GM23248 (cell line): ENCODE data around the gene MOV10. TPM values are rescaled to one million over a fixed set of nuclear protein-coding genes. Genes with fewer than 3 reads are reported as not detected.

ENCODE experiments used
- DNase-seq: peaks from one replicate; pipeline ENCODE4 v3.0.0-alpha.2; 2015
- H2AFZ ChIP-seq: fragments of 200-600 bp; sonication (generic); 2 replicates; pipeline ENCODE4 v1.6.1; 2016; ENCODE audit warnings: antibody characterized with exemption
- H3F3A ChIP-seq: fragments of 200-600 bp; sonication (generic); 2 replicates; pipeline ENCODE4 v1.6.1; 2016; ENCODE audit warnings: mild to moderate bottlenecking, antibody characterized with exemption, mixed run types; ENCODE audit not compliant: insufficient read depth
- H3K27ac ChIP-seq: fragments of 200-600 bp; sonication (generic); 2 replicates; pipeline ENCODE4 v1.5.1; 2016; ENCODE audit warnings: mild to moderate bottlenecking
- H3K27me3 ChIP-seq: fragments of 200-600 bp; sonication (generic); replicated peaks from 2 replicates; pipeline ENCODE4 v1.6.1; 2016; ENCODE audit warnings: mild to moderate bottlenecking; ENCODE audit not compliant: insufficient read depth
- H3K36me3 ChIP-seq: fragments of 200-600 bp; sonication (generic); 2 replicates; pipeline ENCODE4 v1.6.1; 2016; ENCODE audit warnings: low read depth, mild to moderate bottlenecking
- H3K4me1 ChIP-seq: fragments of 200-600 bp; sonication (generic); 2 replicates; pipeline ENCODE4 v1.6.1; 2016; ENCODE audit warnings: mild to moderate bottlenecking; ENCODE audit not compliant: insufficient read depth
- H3K4me2 ChIP-seq: fragments of 200-600 bp; sonication (generic); one replicate; pipeline ENCODE4 v1.6.1; 2016; ENCODE audit warnings: mild to moderate bottlenecking; ENCODE audit not compliant: unreplicated experiment
- H3K4me3 ChIP-seq: fragments of 200-600 bp; sonication (generic); 2 replicates; pipeline ENCODE4 v1.5.1; 2016; ENCODE audit warnings: mild to moderate bottlenecking
- H3K79me2 ChIP-seq: fragments of 200-600 bp; sonication (generic); 2 replicates; pipeline ENCODE4 v1.6.1; 2016; ENCODE audit warnings: mild to moderate bottlenecking; ENCODE audit not compliant: insufficient read depth
- H3K9ac ChIP-seq: fragments of 200-600 bp; sonication (generic); 2 replicates; pipeline ENCODE4 v1.6.1; 2016; ENCODE audit warnings: mild to moderate bottlenecking
- H3K9me2 ChIP-seq: fragments of 200-600 bp; sonication (generic); 2 replicates; pipeline ENCODE4 v1.6.1; 2016; ENCODE audit warnings: mixed run types, mild to moderate bottlenecking, moderate library complexity; ENCODE audit not compliant: insufficient read depth
- H3K9me3 ChIP-seq: fragments of 200-600 bp; sonication (generic); one replicate; pipeline ENCODE4 v1.6.1; 2017; ENCODE audit warnings: low read depth
- H4K20me1 ChIP-seq: fragments of 200-600 bp; sonication (generic); 2 replicates; pipeline ENCODE4 v1.6.0; 2016; ENCODE audit not compliant: insufficient read depth
- EZH2 ChIP-seq: fragments of 200-600 bp; sonication (generic); IDR thresholded peaks from 2 replicates; pipeline ENCODE4 v1.6.1; 2018; ENCODE audit warnings: antibody characterized with exemption, mild to moderate bottlenecking; ENCODE audit not compliant: insufficient read depth, poor library complexity, severe bottlenecking
- EZH2phosphoT487 ChIP-seq: fragments of 200-600 bp; sonication (generic); IDR thresholded peaks from 2 replicates; pipeline ENCODE4 v1.6.1; 2018; ENCODE audit warnings: antibody characterized with exemption, moderate library complexity, mild to moderate bottlenecking, low read depth; ENCODE audit not compliant: insufficient read depth
- WGBS, 2 experiments: methylation state at CpG; one replicate each; pipeline ENCODE4 v1.1.6; 2015 to 2017; ENCODE audit warnings: low lambda C conversion rate in 2 of 2, low coverage in 1 of 2; ENCODE audit errors: missing lambda C conversion rate in 2 of 2; 5-methylcytosine and 5-hydroxymethylcytosine counted together
- in situ Hi-C: fragments of 300-500 bp; cut with MboI; formaldehyde crosslinking; loops from 2 replicates; pipeline ENCODE4 v1.15.0; 2020
- polyA plus RNA-seq: library from polyadenylated mRNA; unstranded; fragments of >200 nt; fragmentation: Nextera tagmentation; extraction: Ambion mirVana; gene quantifications from 2 replicates; pipeline ENCODE4 v1.2.1, GENCODE V29; 2016
- total RNA-seq: library from RNA; depleted of rRNA; stranded (reverse); fragments of >200 nt; shearing (Covaris generic); gene quantifications from 2 replicates; pipeline ENCODE4 v1.2.3, GENCODE V29; 2014

MOV10 gene
- total and polyA plus RNA-seq, 2 experiments from 2014 or later = 16.5 to 29.1 TPM

GRCh38 chr1:112704391-112704933 is 30.0 kb downstream of the MOV10 start:
- 29 to 31% methylated on average over 7 of the region's 7 CpGs for WGBS, 2 experiments
- Histone ChIP-seq H3K9ac (peak overlapping the region; percentile 95), H3K27ac (peak overlapping the region; percentile 84), H3K4me3 (peak overlapping the region; percentile 90), H3K4me1 (peaks cover 23% of the 10 kb centered on the region), H3K9me2 (no peaks in the 10 kb centered on the region), H3F3A (peaks cover 54% of the 10 kb centered on the region), H3K4me2 (peak overlapping the region; percentile 96), H3K36me3 (peaks cover 5% of the 10 kb centered on the region), H3K79me2 (peaks cover 42% of the 10 kb centered on the region), H3K27me3 (no peaks in the 10 kb centered on the region), H2AFZ (no peak overlapping the region), H4K20me1 (no peaks in the 10 kb centered on the region), H3K9me3 (no peaks in the 10 kb centered on the region)
- TF ChIP-seq EZH2 (no peak), EZH2phosphoT487 (no peak)
- no peak for DNase-seq
- in situ Hi-C loops = no loop called here

DNA sequence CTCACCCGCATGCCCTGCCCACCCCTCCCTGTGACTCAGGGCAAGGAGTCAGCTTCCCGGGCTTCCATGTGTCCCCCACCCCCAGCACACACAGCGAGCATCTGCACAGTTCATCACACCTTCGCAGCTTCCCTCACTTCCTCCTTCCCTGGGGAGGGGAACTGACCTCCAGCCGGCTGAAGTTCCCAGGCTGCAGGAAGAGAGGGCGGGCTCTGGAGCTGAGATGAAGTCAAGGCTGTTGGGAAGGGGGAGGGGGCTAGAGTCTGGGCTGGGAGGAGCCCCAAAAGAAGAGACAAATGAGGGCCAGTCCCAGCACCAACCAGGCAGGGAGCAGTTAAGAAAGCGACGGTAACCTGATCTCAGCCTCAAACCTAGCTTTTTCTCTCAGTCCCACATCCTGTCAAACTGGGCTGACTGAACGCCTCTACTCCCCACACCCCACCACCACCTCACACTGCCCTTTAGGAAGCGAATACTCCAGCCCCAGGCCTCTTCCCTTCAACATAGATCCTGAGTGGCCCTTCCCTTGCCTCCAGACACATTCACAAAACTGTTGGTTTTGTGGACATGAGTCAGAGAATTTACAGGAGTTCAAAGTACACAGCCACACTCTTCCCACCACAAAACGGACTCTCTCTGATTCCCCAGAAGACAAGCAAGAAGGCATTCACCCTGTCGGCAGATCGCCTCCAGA is 30.6 kb downstream of the MOV10 start:
- H3K27me3 ChIP-seq = no peaks in the 10 kb centered on the region

DNA sequence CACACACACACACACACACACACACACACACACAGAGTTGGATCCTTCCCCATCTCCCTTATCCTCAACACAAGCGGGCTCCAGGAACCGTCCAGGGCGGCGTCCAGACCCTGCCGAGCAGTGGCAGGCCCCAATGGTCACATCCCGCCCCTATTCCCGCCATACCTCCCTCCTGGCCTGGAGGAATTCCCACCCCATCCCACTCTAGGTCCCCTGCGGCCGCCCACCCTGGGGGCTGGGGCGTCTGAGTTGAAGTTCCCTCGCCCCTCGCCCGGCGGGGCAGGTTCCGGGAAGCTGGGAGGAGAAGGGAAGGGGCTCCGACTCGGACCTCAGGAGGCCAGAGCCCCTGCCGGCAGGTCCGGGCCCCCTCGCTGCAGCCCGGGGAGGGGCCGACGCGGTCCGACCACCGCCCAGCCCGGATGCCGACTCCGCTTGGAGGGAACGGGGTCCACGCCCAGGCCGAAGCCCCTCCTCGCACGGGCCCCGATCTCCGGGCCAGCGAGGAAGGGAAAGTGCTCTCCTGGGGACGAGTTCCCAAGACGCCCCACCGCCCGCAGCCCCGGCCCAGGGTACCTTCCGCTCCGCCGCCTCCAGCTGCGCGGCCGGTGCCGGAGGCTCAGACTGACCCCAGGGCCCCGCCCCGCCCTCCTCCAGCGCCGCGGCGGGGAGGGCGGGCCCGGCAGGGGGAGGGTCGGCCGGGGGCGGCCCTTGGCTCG is 32.2 kb downstream of the MOV10 start, which contains the start of gene RHOC:
Gene RHOC, minus strand, starts transcription at position 623 of the 716 bp plus-strand sequence. CDS start 3,328 bp downstream, outside the sequence.
- Histone ChIP-seq H3K36me3 (no peaks in the 10 kb centered on the region; the same call in 1 of the 2 replicates), H2AFZ (peak within 1 kb of the TSS; percentile 87), H3K79me2 (peaks cover 42% of the 10 kb centered on the region), H3K27ac (peak within 1 kb of the TSS; percentile 84), H3K9me3 (no peaks in the 10 kb centered on the region), H3K9me2 (no peaks in the 10 kb centered on the region), H4K20me1 (no peaks in the 10 kb centered on the region), H3K27me3 (no peaks in the 10 kb centered on the region), H3K4me3 (peak within 1 kb of the TSS; percentile 90), H3K4me1 (peaks cover 12% of the 10 kb centered on the region), H3F3A (peaks cover 34% of the 10 kb centered on the region), H3K9ac (peak within 1 kb of the TSS; percentile 95), H3K4me2 (peak within 1 kb of the TSS; percentile 96)
- in situ Hi-C loops = no loop called here
- TF ChIP-seq EZH2 = no peak
- TF ChIP-seq EZH2phosphoT487 = no peak
- peak; percentile 87 for DNase-seq
- WGBS, 2 experiments = 2 to 5% methylated on average over 19 to 55 of the region's 61 CpGs

More for the DNA sequence above, 30.6 kb downstream of the MOV10 start:
- Histone ChIP-seq H3K9ac (peak overlapping the region; percentile 95), H3K4me1 (peaks cover 23% of the 10 kb centered on the region), H3K36me3 (peaks cover 5% of the 10 kb centered on the region), H2AFZ (peak overlapping the region; percentile 27; the same call in 1 of the 2 replicates), H3K9me3 (no peaks in the 10 kb centered on the region), H4K20me1 (no peaks in the 10 kb centered on the region), H3K4me3 (peak overlapping the region; percentile 90), H3K4me2 (peak overlapping the region; percentile 96), H3F3A (peaks cover 48% of the 10 kb centered on the region), H3K9me2 (no peaks in the 10 kb centered on the region), H3K79me2 (peaks cover 42% of the 10 kb centered on the region), H3K27ac (peak overlapping the region; percentile 84)
- WGBS, 2 experiments = 1 to 2% methylated on average over 12 to 13 of the region's 13 CpGs
- TF ChIP-seq EZH2 (no peak), EZH2phosphoT487 (no peak)
- peak; percentile 95 for DNase-seq
- in situ Hi-C loops = no loop called here
